Measurements from ENCODE around the gene GABRB3. TPM values are rescaled to one million over a fixed set of nuclear protein-coding genes. Genes with fewer than 3 reads are reported as not detected.
A peak's percentile ranks its signal among the peaks of the same experiment; 100 is the strongest.

GABRB3 gene
- total and polyA plus RNA-seq, 2 donors from 2014 or later = 4.7 to 6.9 TPM

GRCh38 chr15:26729581-26729980 is 43.3 kb downstream of the GABRB3 start:
- Histone ChIP-seq H3K36me3 (ENCODE audit: control insufficient read depth in 2 of 3, insufficient read depth in 3 of 3, low read length in 3 of 3) (no peaks in the 10 kb centered on the region), H3K4me3 (ENCODE audit: low read length in 3 of 3) (no peak overlapping the region), H3K27me3 (ENCODE audit: control insufficient read depth, insufficient read depth, low read length) (no peaks in the 10 kb centered on the region), H3K4me1 (ENCODE audit: control insufficient read depth in 2 of 3, insufficient read depth in 2 of 3, low read depth in 1 of 3, low read length in 3 of 3) (no peaks in the 10 kb centered on the region), H3K9ac (ENCODE audit: low read length in 3 of 3) (no peak overlapping the region), H3K27ac (ENCODE audit: low read depth in 2 of 2, low read length in 2 of 2) (no peak overlapping the region), H3K9me3 (ENCODE audit: control insufficient read depth in 2 of 3, insufficient read depth in 1 of 3, low read length in 3 of 3) (no peaks in the 10 kb centered on the region)
- FAIRE-seq = no peak
- DNase-seq = no peak
- intact Hi-C loops (cut with DNase I) = loop anchor here (10.0 kb wide), 1 partner anchor 85 kb away; no protein-coding TSS in a partner anchor
- TF ChIP-seq CTCF (IDR thresholded peaks at IDR 0.05; ENCODE audit: borderline replicate concordance, extremely low read depth, insufficient read depth) = no peak

- DNase-seq (no peak), FAIRE-seq (no peak)
- no peak for TF ChIP-seq CTCF (IDR thresholded peaks at IDR 0.05; ENCODE audit: borderline replicate concordance, extremely low read depth, insufficient read depth)
- no peaks in the 10 kb centered on the region for H3K36me3 ChIP-seq (ENCODE audit: control insufficient read depth in 2 of 3, insufficient read depth in 3 of 3, low read length in 3 of 3)
- no peaks in the 10 kb centered on the region for H3K27me3 ChIP-seq (ENCODE audit: control insufficient read depth, insufficient read depth, low read length)
- no peaks in the 10 kb centered on the region for H3K9me3 ChIP-seq (ENCODE audit: control insufficient read depth in 2 of 3, insufficient read depth in 1 of 3, low read length in 3 of 3)
- no peak overlapping the region for H3K27ac ChIP-seq (ENCODE audit: low read depth in 2 of 2, low read length in 2 of 2)
- H3K4me3 ChIP-seq (ENCODE audit: low read length in 3 of 3) = no peak overlapping the region
- intact Hi-C loops (cut with DNase I) = loop anchor here (10.0 kb wide), 1 partner anchor 84 kb away; no protein-coding TSS in a partner anchor
- H3K9ac ChIP-seq (ENCODE audit: low read length in 3 of 3) = no peak overlapping the region
- H3K4me1 ChIP-seq (ENCODE audit: control insufficient read depth in 2 of 3, insufficient read depth in 2 of 3, low read depth in 1 of 3, low read length in 3 of 3) = no peaks in the 10 kb centered on the region
Observed at GRCh38 chr15:26729030-26729429, 43.8 kb downstream of the GABRB3 start.

DNA sequence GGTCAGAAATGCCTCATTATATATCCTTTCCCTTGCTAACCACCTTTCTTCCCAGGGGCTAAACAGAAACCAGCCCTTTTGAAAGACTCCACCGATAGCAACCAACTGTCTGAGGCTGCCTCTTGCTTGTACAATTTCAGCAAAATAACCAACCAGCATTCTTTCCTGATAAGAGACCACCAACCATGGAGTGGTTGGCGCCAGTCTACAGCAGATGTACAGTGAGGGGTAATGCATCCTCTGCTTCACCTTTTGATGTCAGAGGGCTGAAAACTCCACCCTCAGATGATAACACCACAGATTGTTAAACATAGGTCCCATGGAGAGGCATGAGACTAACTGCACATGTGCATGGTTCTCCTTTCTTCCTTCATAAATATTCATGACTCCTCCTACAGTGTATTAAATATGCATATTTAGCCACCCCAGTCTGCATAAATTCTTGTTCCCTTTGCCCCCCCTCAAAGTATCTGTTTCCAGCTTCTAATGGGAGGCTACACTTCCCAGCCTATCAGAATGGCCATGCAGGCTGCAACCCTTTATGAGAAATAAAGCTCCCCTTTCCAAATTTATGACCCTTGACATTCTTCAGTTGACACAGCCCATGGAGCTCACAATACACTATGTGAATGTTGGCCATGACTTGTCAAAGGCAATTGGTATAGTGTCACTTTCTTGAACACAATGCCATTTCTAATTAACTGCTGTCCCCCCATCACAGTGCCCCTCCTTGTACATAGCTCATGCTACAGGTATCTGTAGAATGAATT is 48.3 kb downstream of the GABRB3 start:
- FAIRE-seq (no peak), DNase-seq (peak in 3 of 5 donors; percentile 22 to 68 (median 61))
- Histone ChIP-seq H3K27me3 (ENCODE audit: control insufficient read depth, insufficient read depth, low read length) (no peaks in the 10 kb centered on the region), H3K27ac (ENCODE audit: low read depth in 2 of 2, low read length in 2 of 2) (no peak overlapping the region), H3K9ac (ENCODE audit: low read length in 3 of 3) (no peak overlapping the region), H3K9me3 (ENCODE audit: control insufficient read depth in 2 of 3, insufficient read depth in 1 of 3, low read length in 3 of 3) (no peaks in the 10 kb centered on the region), H3K4me1 (ENCODE audit: control insufficient read depth in 2 of 3, insufficient read depth in 2 of 3, low read depth in 1 of 3, low read length in 3 of 3) (no peaks in the 10 kb centered on the region), H3K36me3 (ENCODE audit: control insufficient read depth in 2 of 3, insufficient read depth in 3 of 3, low read length in 3 of 3) (no peaks in the 10 kb centered on the region), H3K4me3 (ENCODE audit: low read length in 3 of 3) (no peak overlapping the region)
- intact Hi-C loops (cut with DNase I) = loop anchor here (10.0 kb wide), 1 partner anchor 80 kb away; no protein-coding TSS in a partner anchor
- TF ChIP-seq CTCF (IDR thresholded peaks at IDR 0.05; ENCODE audit: borderline replicate concordance, extremely low read depth, insufficient read depth) = no peak
